GM12891 (cell line): Measurements from ENCODE around the gene PCDHB5.
"Not testable (repeated sequence)": the region's sequence is repeated elsewhere in the genome, so short reads cannot be mapped to it uniquely, and the experiment has no call there.

Experiments
- DNase-seq: peaks from one replicate; pipeline ENCODE4 v3.0.0; 2011; ENCODE audit warnings: low spot score; ENCODE audit not compliant: insufficient read length
- FAIRE-seq: peaks from 2 replicates; lab custom pipeline; 2011; peaks lifted over from hg19 to GRCh38; lab: Jason Lieb, UNC
- PAX5 ChIP-seq: IDR thresholded peaks from 2 replicates; pipeline ENCODE4 v1.6.1; 2011; ENCODE audit warnings: low read length, moderate library complexity, mild to moderate bottlenecking; ENCODE audit not compliant: insufficient read depth, severe bottlenecking
- POLR2A ChIP-seq: IDR thresholded peaks from 2 replicates; pipeline ENCODE4 v1.6.1; 2011; ENCODE audit warnings: low read depth, low read length, control low read depth
- POLR2AphosphoS5 ChIP-seq: IDR thresholded peaks from 2 replicates; pipeline ENCODE4 v1.6.1; 2011; ENCODE audit warnings: low read depth, low read length, control low read depth
- POU2F2 ChIP-seq: IDR thresholded peaks from 2 replicates; pipeline ENCODE4 v1.6.1; 2011; ENCODE audit warnings: low read depth, mild to moderate bottlenecking, control low read depth, low read length, moderate library complexity
- SPI1 ChIP-seq: IDR thresholded peaks from 2 replicates; pipeline ENCODE4 v1.6.1; 2011; ENCODE audit warnings: low read depth, low read length, control low read depth
- TAF1 ChIP-seq: IDR thresholded peaks from 2 replicates; pipeline ENCODE4 v1.6.1; 2011; ENCODE audit warnings: low read depth, low read length, control low read depth

The PCDHB5 gene

GRCh38 chr5:141119250-141119649, 15.8 kb upstream of the PCDHB5 start:
- no peak for DNase-seq
- no peak for FAIRE-seq
- TF ChIP-seq PAX5: no peak
- TF ChIP-seq POU2F2: no peak
- no peak for TF ChIP-seq POLR2A
- no peak for TF ChIP-seq SPI1
- TF ChIP-seq POLR2AphosphoS5: no peak
- no peak for TF ChIP-seq TAF1

GRCh38 chr5:141121563-141121962, 13.4 kb upstream of the PCDHB5 start, which contains the start of gene PCDHB4:
PCDHB4 (plus strand) TSS chr5:141121818; CDS start chr5:141121999, 181 bp downstream.
- DNase-seq (no peak), FAIRE-seq (no peak)
- TF ChIP-seq PAX5 (no peak), POU2F2 (no peak), SPI1 (no peak), POLR2AphosphoS5 (no peak), POLR2A (no peak), TAF1 (no peak)

GRCh38 chr5:141121985-141122384, 13.0 kb upstream of the PCDHB5 start:
- no peak for TF ChIP-seq TAF1
- no peak for TF ChIP-seq POLR2A
- TF ChIP-seq POLR2AphosphoS5: no peak
- no peak for TF ChIP-seq PAX5
- no peak for TF ChIP-seq SPI1
- TF ChIP-seq POU2F2: no peak
- FAIRE-seq (no peak), DNase-seq (no peak)

GRCh38 chr5:141123396-141124135, 11.4 kb upstream of the PCDHB5 start:
- FAIRE-seq, DNase-seq: not testable (repeated sequence)

- no peak for DNase-seq
- no peak for FAIRE-seq
- TF ChIP-seq POLR2A: no peak
- TF ChIP-seq SPI1: no peak
- TF ChIP-seq POLR2AphosphoS5: no peak
- no peak for TF ChIP-seq PAX5
- no peak for TF ChIP-seq POU2F2
- no peak for TF ChIP-seq TAF1
These were observed 7.7 kb upstream of the PCDHB5 start for GRCh38 chr5:141127305-141127704.

GRCh38 chr5:141135718-141136266, 786 bp downstream of the PCDHB5 start:
- DNase-seq (no peak), FAIRE-seq (no peak)
- TF ChIP-seq POU2F2: no peak
- TF ChIP-seq SPI1: no peak
- no peak for TF ChIP-seq POLR2AphosphoS5
- no peak for TF ChIP-seq TAF1
- no peak for TF ChIP-seq POLR2A

GRCh38 chr5:141137346-141137745, 2.3 kb downstream of the PCDHB5 start:
- not testable (repeated sequence) for FAIRE-seq, DNase-seq

GRCh38 chr5:141149812-141150211, 14.8 kb downstream of the PCDHB5 start, which contains the start of gene PCDHB6:
PCDHB6 (plus strand) TSS chr5:141150057; CDS start chr5:141150258, 201 bp downstream.
- DNase-seq: no peak
- no peak for TF ChIP-seq PAX5
- FAIRE-seq: no peak

- FAIRE-seq (no peak), DNase-seq (no peak)
- TF ChIP-seq POLR2AphosphoS5 (no peak), SPI1 (no peak), POLR2A (no peak), TAF1 (no peak), PAX5 (no peak), POU2F2 (no peak)
These were observed 15.4 kb downstream of the PCDHB5 start for GRCh38 chr5:141150224-141150992.

GRCh38 chr5:141150993-141151325, 16.0 kb downstream of the PCDHB5 start:
- FAIRE-seq: no peak
- no peak for DNase-seq
- no peak for TF ChIP-seq TAF1
- no peak for TF ChIP-seq POLR2A
- no peak for TF ChIP-seq POLR2AphosphoS5
- no peak for TF ChIP-seq PAX5
- no peak for TF ChIP-seq SPI1
- no peak for TF ChIP-seq POU2F2

GRCh38 chr5:141151632-141152031, 16.6 kb downstream of the PCDHB5 start:
- DNase-seq, FAIRE-seq: not testable (repeated sequence)

- not testable (repeated sequence) for FAIRE-seq, DNase-seq
These were observed 17.1 kb downstream of the PCDHB5 start for GRCh38 chr5:141152096-141152495.
